KMS-11 (cell line): ENCODE data around the gene CCL13.

Experiments
- H2AFZ ChIP-seq: fragments of 200-600 bp; sonication (generic); 2 replicates; pipeline ENCODE4 v1.6.1; 2016; ENCODE audit warnings: antibody characterized with exemption, mixed run types, low read depth
- H3K27ac ChIP-seq: fragments of 200-600 bp; sonication (generic); 2 replicates; pipeline ENCODE4 v1.6.1; 2016; ENCODE audit warnings: mild to moderate bottlenecking, mixed run types
- H3K27me3 ChIP-seq: fragments of 200-600 bp; sonication (generic); 2 replicates; pipeline ENCODE4 v1.6.1; 2017; ENCODE audit warnings: mild to moderate bottlenecking, low read depth, mixed run types, moderate library complexity; ENCODE audit not compliant: insufficient read depth
- H3K36me3 ChIP-seq: fragments of 200-600 bp; sonication (generic); 2 replicates; pipeline ENCODE4 v1.6.1; 2017; ENCODE audit warnings: mild to moderate bottlenecking, mixed run types; ENCODE audit not compliant: insufficient read depth
- H3K4me1 ChIP-seq: fragments of 200-600 bp; sonication (generic); 2 replicates; pipeline ENCODE4 v1.6.1; 2016; ENCODE audit warnings: mild to moderate bottlenecking, low read depth, mixed run types; ENCODE audit not compliant: poor library complexity, severe bottlenecking
- H3K4me2 ChIP-seq: fragments of 200-600 bp; sonication (generic); 2 replicates; pipeline ENCODE4 v1.7.0; 2016; ENCODE audit warnings: mild to moderate bottlenecking, mixed run types
- H3K4me3 ChIP-seq: fragments of 200-600 bp; sonication (generic); IDR thresholded peaks from 2 replicates; pipeline ENCODE4 v1.6.1; 2017; ENCODE audit warnings: low read depth, low read length, mixed read lengths; ENCODE audit not compliant: insufficient read depth
- H3K79me2 ChIP-seq: fragments of 200-600 bp; sonication (generic); 2 replicates; pipeline ENCODE4 v1.6.1; 2016; ENCODE audit warnings: low read depth, mixed run types; ENCODE audit not compliant: insufficient read depth
- H3K9ac ChIP-seq: fragments of 200-600 bp; sonication (generic); 2 replicates; pipeline ENCODE4 v1.6.1; 2016; ENCODE audit warnings: mild to moderate bottlenecking, mixed run types
- H4K20me1 ChIP-seq: fragments of 200-600 bp; sonication (generic); 2 replicates; pipeline ENCODE4 v1.6.1; 2016; ENCODE audit warnings: mild to moderate bottlenecking, mixed run types; ENCODE audit not compliant: insufficient read depth
- TF ChIP-seq, protein P1 (sequence below): fragments of 200-600 bp; sonication (generic); conservative IDR thresholded peaks from 2 replicates; pipeline ENCODE4 v1.6.1; 2017; ENCODE audit warnings: low read depth, mild to moderate bottlenecking, antibody characterized with exemption, low read length, moderate library complexity, mixed read lengths

The CCL13 gene

DNA sequence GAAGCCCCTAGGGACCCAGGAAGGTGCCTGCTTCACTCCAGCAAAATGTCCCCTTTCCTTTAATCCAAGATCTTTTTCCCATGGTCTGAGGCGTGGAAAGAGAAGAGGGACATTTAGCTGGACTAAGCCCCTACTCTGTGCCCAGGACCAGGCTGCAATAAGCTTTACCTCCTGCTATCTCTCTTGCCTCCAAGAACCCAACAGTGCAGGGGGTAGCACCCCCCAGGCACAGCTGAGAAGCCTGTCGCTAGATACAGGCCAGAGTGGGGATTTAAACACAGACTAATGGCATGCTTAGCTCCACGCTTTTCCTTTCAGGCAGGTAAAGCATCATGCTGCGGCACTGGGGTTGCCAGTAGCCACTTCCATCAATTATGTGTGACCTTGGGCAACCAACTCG is 31.3 kb downstream of the CCL13 start:
- Histone ChIP-seq H3K4me2 (peak overlapping the region; percentile 97), H3K4me1 (peaks cover 100% of the 10 kb centered on the region), H3K27ac (peak overlapping the region; percentile 89), H3K36me3 (no peaks in the 10 kb centered on the region), H3K4me3 (no peak overlapping the region), H3K79me2 (no peaks in the 10 kb centered on the region), H2AFZ (peak overlapping the region; percentile 7; the same call in 1 of the 2 replicates), H3K9ac (peak overlapping the region; percentile 56), H4K20me1 (no peaks in the 10 kb centered on the region), H3K27me3 (no peaks in the 10 kb centered on the region)
- TF ChIP-seq, protein P1, sequence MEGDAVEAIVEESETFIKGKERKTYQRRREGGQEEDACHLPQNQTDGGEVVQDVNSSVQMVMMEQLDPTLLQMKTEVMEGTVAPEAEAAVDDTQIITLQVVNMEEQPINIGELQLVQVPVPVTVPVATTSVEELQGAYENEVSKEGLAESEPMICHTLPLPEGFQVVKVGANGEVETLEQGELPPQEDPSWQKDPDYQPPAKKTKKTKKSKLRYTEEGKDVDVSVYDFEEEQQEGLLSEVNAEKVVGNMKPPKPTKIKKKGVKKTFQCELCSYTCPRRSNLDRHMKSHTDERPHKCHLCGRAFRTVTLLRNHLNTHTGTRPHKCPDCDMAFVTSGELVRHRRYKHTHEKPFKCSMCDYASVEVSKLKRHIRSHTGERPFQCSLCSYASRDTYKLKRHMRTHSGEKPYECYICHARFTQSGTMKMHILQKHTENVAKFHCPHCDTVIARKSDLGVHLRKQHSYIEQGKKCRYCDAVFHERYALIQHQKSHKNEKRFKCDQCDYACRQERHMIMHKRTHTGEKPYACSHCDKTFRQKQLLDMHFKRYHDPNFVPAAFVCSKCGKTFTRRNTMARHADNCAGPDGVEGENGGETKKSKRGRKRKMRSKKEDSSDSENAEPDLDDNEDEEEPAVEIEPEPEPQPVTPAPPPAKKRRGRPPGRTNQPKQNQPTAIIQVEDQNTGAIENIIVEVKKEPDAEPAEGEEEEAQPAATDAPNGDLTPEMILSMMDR = no peak

DNA sequence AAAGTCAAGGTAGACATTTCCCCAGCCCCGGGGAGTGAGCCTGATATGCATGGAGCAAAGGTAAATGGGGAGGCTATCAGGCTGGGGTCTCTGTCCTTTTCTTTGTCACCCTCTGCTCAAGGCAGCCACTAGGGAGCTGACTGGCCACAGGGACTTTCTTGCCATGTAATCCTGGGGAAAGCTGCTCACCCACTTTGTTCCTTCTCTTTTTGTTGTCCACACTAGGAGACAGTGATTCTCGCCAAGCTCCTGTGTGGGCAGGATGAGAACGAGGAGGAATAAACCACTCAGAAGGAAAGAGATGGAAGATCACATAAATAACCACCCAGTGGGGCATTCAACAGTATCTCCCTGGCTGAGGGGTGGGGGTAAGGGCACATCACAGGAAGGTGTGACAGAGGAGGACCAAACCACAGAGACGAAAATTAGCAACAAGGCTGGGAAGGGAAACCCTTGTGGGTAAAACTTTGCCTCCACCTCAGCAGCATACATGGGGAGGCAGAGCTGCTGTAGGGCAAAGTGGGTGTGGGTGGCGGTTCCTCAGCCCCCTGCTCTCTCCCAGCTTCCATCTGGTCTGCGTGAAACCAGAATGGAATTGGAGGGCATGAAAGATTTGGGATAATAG is 33.0 kb downstream of the CCL13 start:
- peak overlapping the region; percentile 89 for H3K27ac ChIP-seq
- H3K9ac ChIP-seq = peak overlapping the region; percentile 22; the same call in 1 of the 2 replicates
- H3K4me2 ChIP-seq = peak overlapping the region; percentile 97
- no peaks in the 10 kb centered on the region for H4K20me1 ChIP-seq
- peak overlapping the region; percentile 39; the same call in 1 of the 2 replicates for H2AFZ ChIP-seq
- no peaks in the 10 kb centered on the region for H3K36me3 ChIP-seq
- H3K79me2 ChIP-seq = no peaks in the 10 kb centered on the region
- H3K27me3 ChIP-seq = no peaks in the 10 kb centered on the region
- peaks cover 100% of the 10 kb centered on the region for H3K4me1 ChIP-seq
- TF ChIP-seq, protein P1 = no peak
- no peak overlapping the region for H3K4me3 ChIP-seq

DNA sequence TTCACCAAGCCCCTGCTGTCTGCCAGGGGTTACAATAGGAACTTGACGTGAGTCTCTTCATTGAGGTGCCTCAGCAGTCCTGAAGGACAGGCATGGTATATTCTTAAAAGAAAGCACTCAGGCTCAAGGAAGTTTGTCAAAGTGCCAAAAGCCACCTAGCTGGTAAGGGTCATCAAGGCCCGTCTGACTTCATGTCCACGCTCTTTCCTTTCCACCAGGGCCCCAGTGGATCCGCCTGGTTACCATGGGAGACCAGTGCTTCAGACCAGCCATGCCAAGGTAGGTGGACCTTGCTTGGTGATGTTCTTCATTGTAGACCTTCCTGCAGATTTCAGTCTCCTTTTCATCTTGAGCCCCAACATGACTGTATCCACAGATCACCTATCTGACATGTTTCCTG is 34.4 kb downstream of the CCL13 start:
- H2AFZ ChIP-seq = no peak overlapping the region
- H3K4me1 ChIP-seq = peaks cover 93% of the 10 kb centered on the region
- H3K4me2 ChIP-seq = peak overlapping the region; percentile 97
- no peak overlapping the region for H3K4me3 ChIP-seq
- H3K27me3 ChIP-seq = no peaks in the 10 kb centered on the region
- H4K20me1 ChIP-seq = no peaks in the 10 kb centered on the region
- peak overlapping the region; percentile 89; the same call in 1 of the 2 replicates for H3K27ac ChIP-seq
- no peaks in the 10 kb centered on the region for H3K79me2 ChIP-seq
- TF ChIP-seq, protein P1 = no peak
- H3K9ac ChIP-seq = no peak overlapping the region
- H3K36me3 ChIP-seq = no peaks in the 10 kb centered on the region

DNA sequence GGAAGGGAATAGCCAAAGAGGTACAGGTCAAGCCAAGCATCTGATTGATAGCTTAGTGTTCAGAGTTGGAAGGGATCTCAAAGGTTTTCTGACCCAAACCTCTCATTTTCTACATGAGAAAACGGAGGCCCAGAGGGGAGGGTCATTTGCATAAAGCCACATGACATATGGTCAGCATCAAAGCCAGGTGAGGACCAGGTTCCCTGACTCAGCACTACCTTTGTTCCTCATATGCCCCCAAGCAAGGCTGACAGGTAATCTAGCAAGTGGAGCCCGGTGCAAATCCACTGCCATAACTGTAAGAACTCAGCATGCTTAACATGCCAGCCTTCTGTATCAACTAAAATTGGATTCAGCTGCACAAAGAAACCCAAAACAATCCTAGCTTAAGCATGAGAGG is 35.0 kb downstream of the CCL13 start:
- Histone ChIP-seq H3K9ac (no peak overlapping the region), H3K27me3 (no peaks in the 10 kb centered on the region), H3K79me2 (no peaks in the 10 kb centered on the region), H3K27ac (peak overlapping the region; percentile 89; the same call in 1 of the 2 replicates), H4K20me1 (no peaks in the 10 kb centered on the region), H3K4me2 (peak overlapping the region; percentile 97), H3K4me1 (peaks cover 87% of the 10 kb centered on the region), H3K36me3 (no peaks in the 10 kb centered on the region), H2AFZ (no peak overlapping the region), H3K4me3 (no peak overlapping the region)
- TF ChIP-seq, protein P1 = no peak
